Rectal smooth muscle tissue (tissue), 1 donor: ENCODE data around the gene MDH1.
"Not testable (repeated sequence)": the region's sequence is repeated elsewhere in the genome, so short reads cannot be mapped to it uniquely, and the experiment has no call there.

Experiments used
- H3K27ac ChIP-seq: one replicate; pipeline ENCODE4 v1.7.0; 2013; ENCODE audit warnings: low read depth, low read length, inconsistent platforms
- H3K27me3 ChIP-seq: one replicate; pipeline ENCODE4 v1.7.0; 2013; ENCODE audit warnings: low read length; ENCODE audit not compliant: control insufficient read depth, insufficient read depth
- H3K36me3 ChIP-seq: one replicate; pipeline ENCODE4 v1.7.0; 2013; ENCODE audit warnings: low read length; ENCODE audit not compliant: control insufficient read depth, insufficient read depth
- H3K4me1 ChIP-seq: one replicate; pipeline ENCODE4 v1.7.0; 2013; ENCODE audit warnings: low read length; ENCODE audit not compliant: control insufficient read depth, insufficient read depth
- H3K4me3 ChIP-seq: one replicate; pipeline ENCODE4 v1.7.0; 2013; ENCODE audit warnings: low read length
- H3K9ac ChIP-seq: one replicate; pipeline ENCODE4 v1.7.0; 2013; ENCODE audit warnings: low read length

MDH1 gene

DNA sequence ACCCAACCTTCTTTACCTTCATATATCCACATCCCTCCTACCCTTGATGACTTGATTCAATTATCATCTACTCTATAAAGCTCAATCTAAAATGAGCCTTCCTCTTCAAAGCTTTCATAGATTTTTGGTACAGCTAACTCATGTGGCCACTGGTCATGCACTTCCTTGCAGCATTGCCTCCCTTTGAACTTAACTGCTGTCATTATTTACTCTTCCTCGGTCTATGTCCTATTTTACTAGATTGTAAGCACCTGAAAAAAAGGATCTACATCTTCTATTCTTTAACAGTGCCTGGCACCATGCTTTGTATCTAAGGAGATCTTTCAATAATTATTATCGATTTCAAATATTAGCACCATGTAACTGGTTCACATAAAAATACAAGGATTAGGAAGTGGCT, 30.6 kb downstream of the MDH1 start:
- Histone ChIP-seq H3K36me3 (no peaks in the 10 kb centered on the region), H3K4me1 (no peaks in the 10 kb centered on the region), H3K27ac (no peak overlapping the region), H3K4me3 (no peak overlapping the region), H3K27me3 (no peaks in the 10 kb centered on the region), H3K9ac (no peak overlapping the region)

DNA sequence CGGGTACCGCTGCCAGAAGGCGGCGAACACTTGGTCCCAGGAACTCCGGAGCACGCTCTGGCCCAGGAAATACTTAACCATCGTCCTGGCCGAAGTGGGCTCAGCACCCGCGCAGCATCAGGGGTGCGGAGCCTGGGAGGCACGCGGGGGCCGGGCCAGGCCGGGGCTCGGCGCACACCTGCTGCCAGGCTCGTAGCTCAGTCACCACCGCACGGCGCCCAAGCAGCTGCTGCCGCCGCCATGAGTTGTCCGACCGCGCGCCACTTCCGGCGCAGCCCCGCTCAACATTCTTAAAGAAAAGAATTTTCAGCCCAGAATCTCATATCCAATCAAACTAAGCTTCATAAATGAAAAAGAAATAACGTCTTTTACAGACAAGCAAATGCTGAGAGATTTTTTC, 34.0 kb downstream of the MDH1 start:
- Histone ChIP-seq H3K36me3 (no peaks in the 10 kb centered on the region), H3K27me3 (no peaks in the 10 kb centered on the region), H3K4me3 (no peak overlapping the region), H3K9ac (no peak overlapping the region), H3K4me1 (no peaks in the 10 kb centered on the region), H3K27ac (no peak overlapping the region)

- not testable (repeated sequence) for H3K4me3 ChIP-seq, H3K36me3 ChIP-seq, H3K9ac ChIP-seq, H3K4me1 ChIP-seq, H3K27me3 ChIP-seq, H3K27ac ChIP-seq
Measured at GRCh38 chr2:63623763-63624162, 35.0 kb downstream of the MDH1 start.

DNA sequence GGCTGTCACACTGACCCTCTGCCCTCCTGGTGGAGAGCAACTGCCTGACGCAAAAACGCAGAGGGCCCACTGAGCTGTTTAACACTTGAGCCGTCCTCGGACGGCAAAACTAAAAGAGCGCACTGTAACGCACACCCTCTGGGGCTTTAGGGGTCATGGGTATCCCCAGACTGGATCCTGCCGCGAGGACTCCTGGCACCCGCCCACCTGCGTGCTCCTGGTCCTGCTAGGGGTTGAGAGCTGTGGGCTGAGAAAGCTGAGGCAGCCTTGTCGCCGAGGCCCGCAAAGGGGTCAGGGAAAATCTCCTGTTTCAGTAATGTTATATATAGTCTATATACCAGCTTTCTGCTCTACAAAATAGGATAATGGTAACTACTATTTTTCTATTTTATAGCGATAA, 39.1 kb downstream of the MDH1 start:
- Histone ChIP-seq H3K4me1 (no peaks in the 10 kb centered on the region), H3K36me3 (no peaks in the 10 kb centered on the region)

DNA sequence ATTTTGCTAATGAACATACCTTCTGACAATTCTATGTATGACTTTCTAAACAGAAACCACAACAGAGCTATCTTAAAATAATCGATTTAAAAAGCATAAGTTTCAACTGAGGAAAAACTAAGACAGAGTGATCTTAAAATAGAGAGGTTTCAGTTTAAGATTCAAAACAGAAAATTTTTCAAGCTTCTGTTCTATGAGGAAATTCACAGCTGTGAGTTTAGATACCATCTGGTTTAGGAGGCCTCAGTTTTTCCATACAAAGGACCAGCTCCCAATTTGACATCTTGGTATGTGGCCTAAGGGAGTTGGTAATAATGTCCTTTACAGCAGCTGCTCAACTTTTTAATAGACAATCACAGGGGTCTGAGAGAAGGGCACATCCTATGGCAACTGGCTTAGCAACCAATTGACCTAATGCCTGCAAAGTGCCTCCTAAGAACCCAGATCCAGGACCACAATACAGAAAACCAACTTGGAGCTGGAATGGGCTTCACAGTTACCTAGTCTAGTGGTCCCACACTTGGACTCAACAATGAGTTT, 39.7 kb downstream of the MDH1 start:
- Histone ChIP-seq H3K4me1 (no peaks in the 10 kb centered on the region), H3K36me3 (no peaks in the 10 kb centered on the region), H3K27ac (no peak overlapping the region), H3K4me3 (no peak overlapping the region), H3K9ac (no peak overlapping the region), H3K27me3 (no peaks in the 10 kb centered on the region)

More for the DNA sequence above, 39.1 kb downstream of the MDH1 start:
- Histone ChIP-seq H3K27me3 (no peaks in the 10 kb centered on the region), H3K4me3 (no peak overlapping the region), H3K9ac (no peak overlapping the region), H3K27ac (no peak overlapping the region)

GRCh38 chr2:63631501-63631900, 42.7 kb downstream of the MDH1 start:
- H3K36me3 ChIP-seq = no peaks in the 10 kb centered on the region
- no peaks in the 10 kb centered on the region for H3K27me3 ChIP-seq
- no peak overlapping the region for H3K4me3 ChIP-seq
- H3K9ac ChIP-seq = no peak overlapping the region
- no peak overlapping the region for H3K27ac ChIP-seq
- H3K4me1 ChIP-seq = no peaks in the 10 kb centered on the region

DNA sequence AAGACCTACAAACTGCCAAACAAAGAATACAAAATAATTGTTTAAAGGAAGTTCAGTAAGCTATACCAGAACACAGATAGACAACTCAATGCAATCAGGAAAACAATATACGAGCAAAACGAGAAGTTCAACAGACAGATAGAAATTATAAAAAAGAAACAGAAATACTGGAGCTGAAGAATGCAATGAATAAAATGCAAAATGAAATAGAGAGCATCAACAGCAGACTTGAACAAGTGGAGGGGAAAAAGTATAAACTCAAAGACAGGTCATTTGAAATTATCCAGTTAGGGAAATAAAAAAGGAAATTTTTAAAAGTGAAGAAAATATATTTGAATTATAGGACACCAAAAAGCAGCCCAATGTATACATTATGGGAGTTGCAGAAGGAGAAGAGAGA, 43.6 kb downstream of the MDH1 start:
- Histone ChIP-seq H3K27me3 (no peaks in the 10 kb centered on the region), H3K27ac (no peak overlapping the region), H3K36me3 (no peaks in the 10 kb centered on the region), H3K4me3 (no peak overlapping the region), H3K9ac (no peak overlapping the region), H3K4me1 (no peaks in the 10 kb centered on the region)

GRCh38 chr2:63639344-63639743, 50.6 kb downstream of the MDH1 start:
- H3K27ac ChIP-seq = no peak overlapping the region
- H3K4me3 ChIP-seq = no peak overlapping the region
- H3K36me3 ChIP-seq = no peaks in the 10 kb centered on the region
- no peaks in the 10 kb centered on the region for H3K27me3 ChIP-seq
- no peak overlapping the region for H3K9ac ChIP-seq
- no peaks in the 10 kb centered on the region for H3K4me1 ChIP-seq

DNA sequence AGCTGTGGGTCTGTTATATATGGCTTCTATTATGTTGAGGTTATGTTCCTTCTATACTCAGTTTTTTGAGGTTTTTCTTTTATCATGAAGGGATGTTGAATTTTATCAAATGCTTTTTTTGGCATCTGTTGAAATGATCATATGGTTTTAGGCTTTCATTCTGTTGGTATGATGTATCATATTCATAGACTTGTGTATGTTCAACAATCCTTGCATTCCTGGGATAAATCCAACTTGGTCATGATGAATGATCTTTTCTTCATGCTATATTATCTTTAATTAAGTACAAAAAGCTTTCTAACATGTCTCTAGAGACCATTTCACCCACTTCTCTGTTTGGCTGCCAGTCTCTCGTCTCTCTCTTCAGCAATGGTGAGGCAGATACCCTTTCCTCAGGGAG, 54.2 kb downstream of the MDH1 start:
- Histone ChIP-seq H3K9ac (no peak overlapping the region), H3K27me3 (no peaks in the 10 kb centered on the region), H3K36me3 (no peaks in the 10 kb centered on the region), H3K27ac (no peak overlapping the region), H3K4me3 (no peak overlapping the region), H3K4me1 (no peaks in the 10 kb centered on the region)

- no peaks in the 10 kb centered on the region for H3K4me1 ChIP-seq
- no peaks in the 10 kb centered on the region for H3K36me3 ChIP-seq
Measured at GRCh38 chr2:63643486-63643885, 54.7 kb downstream of the MDH1 start.

DNA sequence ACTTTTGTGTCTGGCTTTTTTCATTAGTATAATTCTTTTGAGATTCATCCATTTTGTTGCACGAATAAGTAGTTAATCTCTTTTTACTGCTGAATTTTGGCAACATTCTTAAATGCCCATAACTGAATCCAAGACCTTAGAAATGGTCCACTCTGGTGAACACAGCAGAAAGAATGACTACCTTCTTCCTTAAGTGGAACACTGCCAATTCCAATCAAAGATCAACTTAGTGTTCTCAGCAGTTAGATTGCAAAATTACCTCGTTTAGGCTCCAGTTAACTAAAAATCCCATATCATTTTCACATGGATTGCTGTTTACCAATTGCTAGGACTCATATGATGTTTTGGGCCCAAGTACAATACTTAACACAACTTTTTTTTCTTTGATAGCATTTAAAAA, 59.9 kb downstream of the MDH1 start:
- H3K4me3 ChIP-seq = no peak overlapping the region
- no peaks in the 10 kb centered on the region for H3K4me1 ChIP-seq
- H3K27me3 ChIP-seq = no peaks in the 10 kb centered on the region
- H3K27ac ChIP-seq = no peak overlapping the region
- no peaks in the 10 kb centered on the region for H3K36me3 ChIP-seq
- no peak overlapping the region for H3K9ac ChIP-seq

More at GRCh38 chr2:63643486-63643885, 54.7 kb downstream of the MDH1 start:
- H3K4me3 ChIP-seq = no peak overlapping the region
- no peak overlapping the region for H3K27ac ChIP-seq
- no peak overlapping the region for H3K9ac ChIP-seq
- H3K27me3 ChIP-seq = no peaks in the 10 kb centered on the region

DNA sequence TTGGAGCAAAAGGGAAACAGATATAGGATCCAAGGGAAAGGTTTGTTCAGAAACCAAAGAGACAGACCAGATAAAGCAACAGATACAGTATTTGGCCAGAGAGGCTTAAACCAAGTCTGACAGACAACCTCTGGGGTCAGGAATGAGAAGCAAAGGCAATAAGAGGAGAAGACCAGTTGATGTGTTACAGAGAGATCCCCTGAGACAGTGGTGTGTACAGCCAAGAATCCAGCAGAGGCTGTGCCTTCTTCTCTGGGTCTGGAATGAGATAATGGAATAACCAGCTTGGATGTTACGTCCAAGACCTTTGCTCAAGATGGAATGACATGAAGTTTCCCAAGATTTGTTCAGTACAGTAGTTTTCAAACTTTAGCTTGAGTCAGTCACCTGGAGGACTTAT, 61.1 kb downstream of the MDH1 start:
- no peak overlapping the region for H3K27ac ChIP-seq

DNA sequence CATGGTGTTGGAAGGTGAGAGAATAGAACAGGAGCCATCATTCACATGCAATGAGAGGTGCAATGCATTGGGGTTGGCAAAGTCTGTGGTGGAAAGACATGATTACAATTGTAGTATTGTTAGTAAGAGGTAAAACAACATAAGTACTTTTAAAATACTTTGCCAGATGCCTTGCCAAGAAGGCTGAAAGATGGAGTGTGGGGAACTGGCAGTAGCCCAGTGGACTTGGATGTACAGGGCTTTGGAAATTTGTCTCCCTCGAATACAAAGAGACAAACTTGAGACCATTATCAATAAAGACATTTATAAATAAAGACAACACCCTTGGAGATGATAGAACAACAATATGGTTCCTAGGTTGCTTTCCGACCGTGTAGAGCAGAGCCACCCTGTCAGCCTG, 62.0 kb downstream of the MDH1 start:
- no peak overlapping the region for H3K9ac ChIP-seq
- no peak overlapping the region for H3K4me3 ChIP-seq
- no peaks in the 10 kb centered on the region for H3K4me1 ChIP-seq
- no peaks in the 10 kb centered on the region for H3K27me3 ChIP-seq
- H3K27ac ChIP-seq = no peak overlapping the region
- H3K36me3 ChIP-seq = no peaks in the 10 kb centered on the region

More for the DNA sequence above, 61.1 kb downstream of the MDH1 start:
- Histone ChIP-seq H3K4me3 (no peak overlapping the region), H3K4me1 (no peaks in the 10 kb centered on the region), H3K27me3 (no peaks in the 10 kb centered on the region), H3K9ac (no peak overlapping the region), H3K36me3 (no peaks in the 10 kb centered on the region)
